Fibroblast of mammary gland (primary cell): ENCODE results near the gene TMEM53.
A peak's percentile ranks its signal among the peaks of the same experiment; 100 is the strongest.

ENCODE experiments used
- DNase-seq: peaks from one replicate; pipeline ENCODE4 v3.0.0-alpha.2; 2010; ENCODE audit warnings: low read depth
- H3K4me3 ChIP-seq: 2 replicates; pipeline ENCODE4 v1.5.1; 2011; ENCODE audit warnings: low read depth, mild to moderate bottlenecking, low read length, moderate library complexity; ENCODE audit not compliant: control insufficient read depth
- CTCF ChIP-seq: conservative IDR thresholded peaks from 2 replicates; pipeline ENCODE4 v1.5.1; 2011; ENCODE audit warnings: low read depth, low read length, inconsistent platforms; ENCODE audit not compliant: control insufficient read depth, insufficient read depth

Gene TMEM53

DNA sequence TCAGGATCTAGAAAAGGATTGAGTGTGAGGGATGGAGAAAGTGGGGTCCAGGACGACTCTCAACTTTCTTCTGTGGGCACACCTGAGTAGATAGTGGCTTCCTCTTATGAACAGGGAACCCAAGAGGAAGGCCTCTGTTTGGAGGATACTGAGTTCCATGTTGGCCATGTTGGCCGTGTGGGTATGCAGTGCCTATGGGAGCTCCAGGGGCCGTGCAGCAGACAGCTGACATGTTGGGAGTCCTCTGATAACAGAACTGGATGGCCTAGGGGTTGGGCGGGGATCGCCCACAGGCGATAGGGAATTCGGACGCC, 43.0 kb downstream of the TMEM53 start:
- no peak for DNase-seq
- no peak for TF ChIP-seq CTCF
- peak overlapping the region; percentile 57 for H3K4me3 ChIP-seq

DNA sequence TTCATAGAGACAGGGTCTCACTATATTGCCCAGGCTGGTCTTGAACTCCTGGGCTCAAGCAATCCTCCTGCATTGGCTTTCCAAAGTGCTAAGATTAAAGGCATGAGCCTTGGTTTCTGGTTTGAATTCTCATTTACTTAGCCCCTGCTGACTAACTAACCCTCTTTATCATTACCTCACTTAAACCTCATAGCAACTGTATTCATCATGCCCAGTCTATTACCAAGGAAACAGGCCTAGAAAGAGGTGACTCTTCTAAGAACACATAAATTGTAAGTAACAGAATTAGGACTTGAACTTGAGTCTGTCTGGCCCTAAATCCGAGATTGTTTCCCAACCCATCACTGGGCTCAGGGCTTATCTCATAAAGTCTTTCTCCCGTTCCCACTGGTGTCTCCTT, 44.2 kb downstream of the TMEM53 start:
- no peak for TF ChIP-seq CTCF
- peak; percentile 86 for DNase-seq
- H3K4me3 ChIP-seq, result no peak overlapping the region

- no peak for TF ChIP-seq CTCF
- peak; percentile 99 for DNase-seq
- no peak overlapping the region for H3K4me3 ChIP-seq
These were observed 45.1 kb downstream of the TMEM53 start for GRCh38 chr1:44628962-44629756.

DNA sequence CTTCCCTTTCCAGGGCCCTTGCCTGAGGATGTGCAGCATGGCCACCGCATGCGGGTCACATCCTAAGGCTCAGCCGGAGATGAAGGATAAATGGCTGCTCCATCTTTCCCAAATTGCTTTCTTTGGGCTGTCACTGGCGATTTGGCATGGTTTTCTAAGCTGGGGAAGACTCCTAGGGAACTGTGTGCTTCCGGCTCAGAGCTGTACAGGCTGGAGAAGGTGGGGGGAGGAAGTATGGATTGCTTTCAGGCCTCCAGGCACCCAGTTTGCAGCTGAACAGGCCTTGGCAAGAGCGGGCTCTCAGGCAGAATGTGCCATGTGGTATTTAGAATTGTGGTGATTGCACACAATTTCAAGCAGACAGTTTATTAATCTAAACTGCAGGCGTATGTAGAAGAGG, 48.9 kb downstream of the TMEM53 start:
- H3K4me3 ChIP-seq, result no peak overlapping the region
- TF ChIP-seq CTCF, result no peak
- DNase-seq, result no peak

DNA sequence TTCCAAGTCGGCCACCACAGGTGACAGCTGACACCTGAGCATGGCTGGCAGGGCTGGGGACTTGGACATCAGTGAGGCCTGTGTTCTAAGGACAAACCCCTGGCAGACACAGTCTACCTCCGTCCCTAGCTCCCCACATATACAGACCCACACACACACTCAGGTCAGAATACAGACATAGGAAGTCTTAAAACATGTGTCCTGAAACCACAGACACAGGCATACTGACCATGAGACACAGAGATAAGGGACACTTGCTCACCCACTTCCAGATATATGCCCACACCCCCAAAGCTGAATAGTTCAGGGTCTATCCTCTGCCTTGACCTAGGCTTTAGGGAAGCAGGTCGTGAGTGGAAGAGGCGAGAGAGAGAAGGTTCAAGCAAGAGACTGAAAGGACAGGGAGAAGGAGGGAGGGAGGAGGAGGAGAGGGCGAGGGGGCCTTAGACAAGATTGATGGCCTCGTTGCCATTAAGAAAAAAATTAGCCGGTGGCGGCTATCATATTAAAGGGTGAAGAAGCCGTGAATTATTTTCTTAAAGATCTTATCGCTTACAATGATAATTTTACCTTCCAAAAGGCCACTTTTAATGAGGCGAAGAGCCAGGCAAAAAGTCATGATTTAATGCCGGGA, 49.9 kb downstream of the TMEM53 start:
- no peak overlapping the region for H3K4me3 ChIP-seq
- TF ChIP-seq CTCF, result no peak
- no peak for DNase-seq

GRCh38 chr1:44621841-44622286, 52.4 kb downstream of the TMEM53 start:
- H3K4me3 ChIP-seq, result no peak overlapping the region
- peak; percentile 89 for DNase-seq
- no peak for TF ChIP-seq CTCF
